Activated CD4-positive, alpha-beta T cell treated with anti-CD3 and anti-CD28 coated beads, Interleukin-2, amount 50 U/mL, for 16 hours (primary cell): Measurements from ENCODE around the gene WDR70.
A peak's percentile ranks its signal among the peaks of the same experiment; 100 is the strongest.
"Not testable (repeated sequence)": the region's sequence is repeated elsewhere in the genome, so short reads cannot be mapped to it uniquely, and the experiment has no call there.

Experiments
- DNase-seq: peaks from one replicate; pipeline ENCODE4 v3.0.0-alpha.2; 2020

The WDR70 gene

DNA sequence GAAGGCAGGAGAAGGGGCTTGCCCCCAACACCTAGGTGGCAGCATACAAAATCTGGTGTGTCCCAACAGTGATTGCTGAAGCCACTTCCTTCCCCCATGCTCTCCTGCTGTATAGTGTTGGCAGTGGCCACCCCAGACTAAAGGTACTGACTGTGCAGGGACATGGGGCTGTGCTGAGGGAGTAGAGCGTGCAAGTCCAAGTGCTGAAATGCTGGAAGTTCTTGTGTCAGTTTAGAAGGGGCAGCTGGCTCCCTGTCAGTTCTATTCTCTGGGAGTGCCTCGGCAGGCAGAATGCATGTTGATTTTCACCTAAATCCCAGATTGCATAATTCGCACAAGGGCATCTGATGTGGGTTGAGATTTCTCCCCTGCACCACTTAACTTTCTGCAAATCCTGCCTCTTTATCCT, 392.1 kb downstream of the WDR70 start:
- DNase-seq, result no peak

DNA sequence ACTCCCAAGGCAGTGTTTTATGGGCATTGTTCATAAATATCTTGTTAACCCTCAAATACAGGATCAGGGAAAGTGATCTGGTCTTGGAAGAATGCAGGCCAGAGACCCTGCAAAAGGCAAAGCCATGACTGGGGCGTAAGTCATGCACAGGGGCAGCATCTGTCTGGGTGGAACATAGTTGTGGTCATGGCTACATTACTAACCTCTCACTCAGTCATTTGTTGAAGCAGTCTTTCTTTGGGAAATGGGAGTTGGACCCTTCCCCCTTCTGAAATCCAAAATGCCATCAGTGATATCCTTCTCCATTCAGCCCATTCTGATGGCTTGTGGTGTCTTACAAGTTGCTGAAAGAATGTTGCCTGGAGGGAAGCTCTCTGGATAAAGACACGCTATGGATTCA, 392.6 kb downstream of the WDR70 start:
- DNase-seq, result no peak

DNA sequence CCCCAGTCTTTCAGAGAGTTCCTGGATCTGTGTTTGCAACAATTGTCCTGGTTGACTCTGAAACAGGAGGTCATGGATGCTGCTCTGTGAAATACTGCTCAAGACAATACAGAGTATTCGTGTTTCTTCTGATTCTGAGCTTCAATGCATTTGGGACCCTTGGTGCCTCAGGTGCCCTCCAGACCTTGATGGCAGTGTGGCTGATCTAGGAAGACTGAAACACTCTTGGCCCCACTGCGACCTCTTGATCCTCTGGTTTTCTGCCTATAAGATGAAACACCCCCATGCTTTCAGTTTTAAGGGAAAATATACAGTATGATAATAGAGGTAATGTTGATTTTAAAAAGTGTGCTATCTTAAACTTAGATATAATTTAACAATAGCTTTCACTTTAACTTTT, 393.1 kb downstream of the WDR70 start:
- no peak for DNase-seq

DNA sequence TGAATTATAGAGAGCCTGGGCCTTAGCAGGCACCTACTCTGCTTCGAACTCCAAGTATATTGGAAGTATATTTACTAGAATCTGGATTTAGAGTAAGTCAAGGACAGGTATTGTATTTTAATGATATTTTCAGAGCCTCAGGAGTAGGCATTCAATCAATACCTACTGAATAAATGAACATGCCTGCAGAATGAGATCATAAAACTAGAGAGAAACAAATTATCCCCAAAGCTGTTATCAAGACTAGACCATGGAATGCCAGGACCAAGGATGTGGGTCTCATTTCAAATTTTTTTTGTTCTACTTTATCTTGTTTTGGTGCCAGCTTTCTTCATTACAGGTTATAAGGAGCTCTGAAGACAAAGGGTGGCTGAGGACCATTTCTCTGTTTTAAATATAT, 394.7 kb downstream of the WDR70 start:
- no peak for DNase-seq

DNA sequence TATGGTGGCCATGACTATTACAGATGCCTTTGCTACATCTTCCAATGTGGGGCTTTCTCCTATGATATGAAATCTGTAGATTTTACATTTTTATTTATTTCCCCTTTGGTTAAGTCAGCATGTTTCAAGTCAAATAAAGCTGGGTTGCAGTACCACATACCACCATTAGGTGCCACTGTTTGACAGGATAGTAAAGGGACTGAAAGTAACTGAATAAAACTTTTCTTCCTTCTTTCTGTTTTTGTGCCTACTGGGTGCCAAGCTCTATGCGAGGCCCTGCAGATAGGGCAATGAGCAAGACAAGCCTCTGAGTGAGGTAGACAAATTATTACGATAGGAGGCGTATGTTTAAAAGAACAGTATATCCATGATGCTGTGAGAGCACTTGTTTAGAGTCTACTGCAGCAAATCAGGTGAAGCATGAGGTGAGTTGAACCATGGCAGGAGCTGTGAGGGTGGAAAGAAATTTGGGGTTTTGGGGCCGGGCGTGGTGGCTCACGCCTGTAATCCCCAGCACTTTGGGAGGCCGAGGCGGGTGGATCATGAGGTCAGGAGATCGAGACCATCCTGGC, 395.9 kb downstream of the WDR70 start:
- DNase-seq, result peak; percentile 25

DNA sequence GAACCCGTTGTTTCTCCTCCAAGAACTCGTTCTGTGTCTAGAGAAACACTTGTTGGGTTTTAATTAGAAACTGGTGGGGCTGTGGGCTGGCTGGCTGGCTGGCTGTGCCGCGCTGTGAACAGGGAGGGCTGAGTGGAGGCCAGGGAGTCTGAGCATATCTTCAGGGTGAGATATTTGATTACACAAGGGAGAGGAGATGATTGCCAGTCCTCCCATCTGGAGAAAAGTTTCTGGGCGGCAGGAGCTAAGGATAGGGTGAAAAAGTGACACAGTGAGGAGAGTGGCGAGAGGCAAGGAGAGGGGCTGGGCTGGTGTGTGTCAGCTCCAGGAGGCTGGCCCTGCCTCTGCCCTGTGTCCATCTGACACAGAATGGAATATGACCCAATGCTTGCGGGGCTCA, 397.7 kb downstream of the WDR70 start:
- DNase-seq, result no peak

DNA sequence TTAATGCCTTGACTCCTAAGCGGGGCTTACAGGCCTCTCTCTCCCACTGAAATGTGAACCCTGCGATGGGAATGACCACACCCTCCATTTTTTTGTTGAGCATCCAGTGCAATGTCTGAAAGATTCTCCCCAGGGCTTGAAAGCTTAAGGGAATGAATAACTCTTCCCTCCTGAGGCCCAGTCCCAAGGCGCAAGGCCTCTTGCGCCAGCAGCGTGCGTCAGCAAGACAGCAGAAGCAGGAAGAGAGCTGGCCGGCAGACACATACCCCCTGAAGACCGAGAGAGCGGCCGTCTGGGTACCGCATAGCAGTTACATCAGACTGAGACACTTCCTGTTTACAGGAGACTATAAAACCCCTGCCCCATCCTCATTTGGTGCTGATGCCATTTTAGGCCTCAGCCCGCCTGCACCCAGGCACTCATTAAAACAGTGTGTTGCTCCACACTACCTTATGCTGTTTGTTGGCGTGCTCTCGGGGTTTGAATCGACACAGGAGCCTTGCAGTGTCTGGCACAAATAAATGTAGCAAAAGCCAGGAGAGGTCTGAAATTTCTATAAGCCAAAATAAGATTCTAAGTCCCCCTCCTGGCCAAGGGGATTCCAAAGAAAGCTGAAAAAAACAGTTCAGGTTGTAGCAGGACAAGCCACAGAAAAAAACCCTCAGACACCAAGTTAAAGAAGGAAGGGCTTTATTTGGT, 398.5 kb downstream of the WDR70 start:
- no peak for DNase-seq

DNA sequence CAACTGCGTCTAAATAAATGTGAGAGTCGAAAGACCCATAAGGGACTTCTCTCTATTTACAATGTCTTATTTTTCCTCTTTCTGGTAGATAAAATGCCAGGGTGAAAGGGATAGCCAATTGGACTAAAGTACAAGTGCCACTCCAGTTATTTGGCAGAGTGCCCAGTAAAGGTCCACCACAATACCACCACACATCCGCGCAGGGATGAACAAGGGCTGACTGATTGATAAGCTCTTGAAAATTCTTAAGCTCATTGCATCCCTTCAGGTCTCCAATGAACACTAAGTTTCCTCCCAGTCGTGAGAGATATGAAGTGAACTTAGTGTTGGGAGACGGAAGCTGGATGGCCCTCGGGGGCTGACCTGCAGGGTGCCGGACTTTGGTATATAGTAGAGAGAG, 402.3 kb downstream of the WDR70 start:
- not testable (repeated sequence) for DNase-seq

DNA sequence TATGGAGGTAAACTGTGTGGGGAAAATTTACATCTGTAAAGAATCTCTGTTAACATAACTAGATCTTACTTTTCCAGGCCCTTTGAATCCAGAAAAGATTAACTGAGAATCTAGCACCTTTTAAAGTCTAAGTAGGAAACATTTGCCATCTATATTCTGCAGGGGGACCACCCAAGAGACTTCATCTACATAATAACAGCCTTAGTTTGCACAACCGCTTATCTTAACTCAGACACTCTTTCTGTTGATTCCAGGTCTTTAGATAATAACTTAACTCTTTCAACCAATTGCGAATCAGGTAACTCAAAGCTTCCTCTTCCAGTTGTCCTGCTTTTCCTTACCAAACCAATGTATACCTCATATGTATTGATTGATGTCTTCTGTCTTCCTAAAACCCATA, 407.3 kb downstream of the WDR70 start:
- no peak for DNase-seq

DNA sequence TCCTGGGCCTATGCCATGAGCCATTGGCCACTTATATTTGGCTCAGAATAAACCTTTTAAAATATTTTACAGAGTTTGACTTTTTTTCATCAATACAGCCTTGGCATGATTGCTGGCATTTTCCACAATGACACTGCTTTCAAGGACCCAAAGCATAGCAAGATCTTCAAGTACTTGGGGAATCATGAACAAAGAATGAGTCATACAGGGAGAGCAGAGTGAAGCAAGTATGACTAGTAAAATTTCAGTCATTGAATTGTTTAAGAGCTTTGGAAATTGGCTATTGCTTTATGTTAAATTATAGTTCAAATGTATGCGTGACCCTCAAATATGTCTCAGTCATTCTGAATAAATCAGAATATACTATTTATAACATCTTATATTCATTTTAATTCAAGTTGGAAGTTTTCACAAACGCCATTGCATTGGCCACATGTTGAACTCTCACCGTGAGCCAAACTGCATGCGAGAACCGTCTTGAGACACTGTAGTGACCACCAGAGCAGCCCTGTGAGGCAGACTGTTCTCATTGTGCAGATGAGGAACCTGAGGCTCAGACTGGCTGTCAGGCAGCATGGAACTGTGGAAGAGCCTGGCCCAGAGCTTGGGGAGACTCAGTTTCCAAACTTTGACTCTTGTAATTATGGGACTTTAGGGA, 407.9 kb downstream of the WDR70 start:
- DNase-seq, result no peak

DNA sequence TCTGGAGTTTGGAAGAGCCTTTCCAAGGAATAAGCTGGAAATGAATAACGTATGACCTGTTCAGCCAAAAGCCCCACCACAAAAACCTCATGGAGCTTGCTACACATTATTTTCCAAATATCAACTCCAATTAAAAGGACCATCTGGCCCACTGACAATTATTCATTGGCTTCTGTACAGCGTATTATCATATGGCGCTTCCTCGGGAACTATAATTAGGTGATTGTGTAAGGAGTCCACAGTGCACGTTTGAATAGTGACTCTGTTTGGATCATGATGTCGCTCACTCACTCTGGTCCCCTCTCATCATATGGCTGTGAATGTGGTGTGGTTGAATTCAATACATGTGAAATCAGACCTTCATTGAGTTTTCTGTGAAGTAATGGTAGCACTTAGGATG, 408.6 kb downstream of the WDR70 start:
- no peak for DNase-seq

DNA sequence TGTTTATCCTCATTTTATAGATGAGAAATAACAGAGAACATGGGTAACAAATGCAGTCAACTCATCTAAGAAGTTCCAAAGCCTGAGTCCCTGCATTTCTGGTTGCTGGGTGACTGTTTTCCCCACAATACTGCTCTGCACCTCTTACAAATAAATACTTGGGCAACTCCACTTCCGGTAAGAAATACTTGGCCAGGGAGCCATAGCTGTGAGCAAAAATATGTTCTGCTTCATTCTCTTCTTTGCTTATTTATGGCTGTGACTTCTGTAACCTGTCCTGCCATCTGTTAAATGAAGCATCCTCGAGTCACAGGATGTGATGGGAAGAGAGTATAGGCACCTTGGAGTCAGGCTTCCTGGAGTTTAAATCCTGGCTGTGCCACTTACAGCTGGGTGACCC, 410.9 kb downstream of the WDR70 start:
- no peak for DNase-seq

DNA sequence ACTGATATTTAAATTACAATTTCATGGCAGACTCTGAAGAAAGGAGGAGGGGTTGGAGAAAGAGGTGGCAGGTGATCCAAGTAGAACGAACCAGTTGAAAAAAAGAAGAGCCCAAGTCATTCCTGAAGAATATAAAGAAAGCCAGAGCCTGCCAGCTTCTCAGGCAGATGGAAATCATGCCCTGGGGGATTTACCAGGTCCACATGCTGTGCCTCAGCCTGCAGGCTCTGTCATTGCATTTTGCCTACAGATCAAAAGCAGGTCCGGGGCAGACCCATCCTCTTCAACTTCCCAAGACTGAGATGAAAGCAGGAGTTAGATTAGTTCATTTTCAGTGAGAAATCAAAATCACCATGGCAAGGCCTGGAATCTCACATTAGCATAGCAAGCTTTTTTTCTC, 412.2 kb downstream of the WDR70 start:
- no peak for DNase-seq

DNA sequence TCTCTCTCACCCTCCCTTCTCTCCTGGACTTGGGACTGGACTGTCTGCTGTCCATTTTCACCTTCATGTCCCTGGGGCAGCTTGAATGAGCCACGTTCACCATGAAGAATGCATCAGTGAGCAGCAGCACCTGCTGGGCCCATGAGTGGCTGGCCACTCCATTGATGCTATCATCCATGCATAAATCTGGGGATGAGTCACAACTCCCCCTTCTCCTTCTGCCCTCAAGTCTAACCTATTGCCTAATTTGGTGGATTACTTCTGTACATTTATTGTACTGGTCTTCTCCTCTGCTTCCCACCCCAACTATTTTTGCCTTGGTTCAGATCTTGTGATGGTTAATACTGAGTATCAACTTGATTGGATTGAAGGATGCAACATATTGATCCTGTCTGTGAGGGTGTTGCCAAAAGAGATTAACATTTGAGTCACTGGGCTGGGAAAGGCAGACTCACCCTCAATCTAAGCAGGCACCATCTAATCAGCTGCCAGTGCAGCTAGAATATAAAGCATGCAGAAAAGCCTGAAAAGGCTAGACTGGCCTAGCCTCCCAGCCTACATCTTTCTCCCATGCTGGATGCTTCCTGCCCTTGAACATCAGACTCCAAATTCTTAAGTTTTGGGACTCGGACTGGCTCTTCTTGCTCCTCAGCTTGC, 414.0 kb downstream of the WDR70 start:
- DNase-seq, result no peak

DNA sequence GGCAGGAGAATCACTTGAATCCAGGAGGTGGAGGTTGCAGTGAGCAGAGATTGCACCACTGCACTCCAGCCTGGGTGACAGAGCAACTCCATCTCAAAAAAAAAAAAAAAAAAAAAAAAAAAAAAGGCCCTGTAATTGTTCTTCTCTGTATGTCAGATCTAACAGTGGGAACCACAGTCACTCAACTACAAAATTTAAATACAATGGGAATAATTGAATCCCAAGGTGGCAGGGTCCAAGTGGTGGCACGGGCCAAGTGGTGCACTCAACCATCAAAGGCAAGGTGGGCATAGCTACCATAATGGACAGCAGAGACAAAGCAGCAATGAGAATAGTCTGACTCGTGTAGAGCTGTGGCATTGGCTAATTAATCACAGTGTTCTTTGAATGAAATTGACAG, 416.2 kb downstream of the WDR70 start:
- not testable (repeated sequence) for DNase-seq

DNA sequence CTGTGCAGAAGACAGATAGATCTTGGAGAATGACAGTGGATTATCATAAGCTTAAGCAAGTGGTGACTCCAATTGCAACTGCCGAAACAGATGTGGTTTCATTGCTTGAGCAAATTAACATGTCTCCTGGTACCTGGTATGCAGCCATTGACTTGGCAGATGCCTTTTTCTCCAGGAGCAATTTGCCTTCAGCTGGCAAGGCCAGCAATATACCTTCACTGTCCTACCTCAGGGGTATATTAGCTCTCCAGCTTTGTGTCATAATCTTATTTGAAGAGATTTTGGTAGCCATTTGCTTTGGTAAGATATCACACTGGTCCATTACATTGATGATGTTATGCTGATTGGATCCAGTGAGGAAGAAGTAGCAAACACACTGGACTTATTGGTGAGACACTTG, 417.3 kb downstream of the WDR70 start:
- DNase-seq, result not testable (repeated sequence)

DNA sequence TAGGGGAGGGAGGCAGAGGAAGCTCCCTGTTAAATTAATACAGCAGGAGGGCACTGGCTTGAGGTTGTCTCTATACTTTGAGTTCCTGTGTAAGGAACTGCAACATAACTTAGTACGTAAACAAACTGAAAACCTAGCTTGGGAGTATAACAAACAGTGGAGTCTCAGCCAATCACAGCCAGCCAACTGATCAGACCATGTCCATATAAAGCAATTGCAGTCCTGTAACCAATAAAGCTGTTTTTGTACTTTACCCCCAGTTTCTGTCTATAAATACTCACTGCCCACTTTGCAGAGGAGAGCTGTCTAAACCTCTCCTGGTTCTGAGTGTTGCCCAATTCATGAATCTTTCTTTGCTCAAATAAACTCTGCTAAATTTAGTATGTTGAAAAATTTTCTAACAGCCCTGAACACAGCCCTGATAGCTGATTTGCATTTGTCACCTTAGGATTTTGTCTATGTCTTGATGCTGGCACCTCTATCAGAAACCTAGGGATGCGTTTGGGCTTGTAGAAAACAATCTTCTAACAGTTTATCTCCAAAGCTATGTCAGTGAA, 420.8 kb downstream of the WDR70 start:
- DNase-seq, result no peak

DNA sequence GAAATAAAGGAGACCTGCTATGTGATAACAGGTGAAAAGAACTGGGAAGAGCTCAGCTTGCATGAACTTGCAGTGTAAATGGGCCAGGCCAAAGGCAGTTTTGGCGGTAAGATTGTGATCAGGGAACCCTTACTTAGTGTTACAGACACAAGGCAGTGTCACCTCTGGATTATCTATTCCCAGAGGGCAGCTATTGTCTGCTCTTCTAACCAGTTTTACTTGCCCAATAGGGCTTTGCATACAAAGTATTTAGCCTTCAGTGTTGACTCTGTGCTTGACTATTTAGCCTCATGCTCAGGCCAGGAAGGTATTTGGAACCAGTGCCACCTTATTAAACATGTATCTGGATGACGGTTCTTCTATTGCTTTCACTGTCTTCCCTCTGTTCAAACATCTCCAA, 422.4 kb downstream of the WDR70 start:
- no peak for DNase-seq
